Globus pallidus (tissue), 1 donor: ENCODE data around the gene KCNE2.
"Not testable (repeated sequence)": the region's sequence is repeated elsewhere in the genome, so short reads cannot be mapped to it uniquely, and the experiment has no call there.

ENCODE experiments used
- DNase-seq: peaks from one replicate; pipeline ENCODE4 v3.0.0-alpha.2; 2015; ENCODE audit warnings: low spot score

The KCNE2 gene

GRCh38 chr21:34353182-34353581, 10.6 kb upstream of the KCNE2 start:
- no peak for DNase-seq

GRCh38 chr21:34354836-34355235, 9.0 kb upstream of the KCNE2 start:
- no peak for DNase-seq

- DNase-seq = no peak
Observed at GRCh38 chr21:34355570-34355969, 8.2 kb upstream of the KCNE2 start.

GRCh38 chr21:34357889-34358288, 5.9 kb upstream of the KCNE2 start:
- no peak for DNase-seq

DNA sequence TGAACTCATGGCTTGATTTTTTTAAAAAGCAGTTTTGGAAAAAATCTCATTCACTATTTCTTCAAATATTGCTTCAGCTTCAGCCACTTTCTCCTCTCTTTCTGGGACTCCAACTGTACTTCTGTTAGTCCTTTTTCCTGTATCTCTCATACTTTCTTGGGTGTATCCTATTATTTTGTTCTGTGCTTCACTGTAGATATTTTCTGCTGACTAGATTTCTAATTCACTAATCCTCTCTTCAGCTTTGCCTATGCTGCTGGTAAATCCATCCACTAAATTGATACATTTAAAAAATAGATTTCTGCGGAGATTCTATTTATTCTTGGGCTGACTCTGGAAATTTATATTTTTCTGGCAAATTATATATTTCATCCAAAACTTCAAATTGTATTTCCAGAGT, 4.9 kb upstream of the KCNE2 start:
- DNase-seq = no peak

DNA sequence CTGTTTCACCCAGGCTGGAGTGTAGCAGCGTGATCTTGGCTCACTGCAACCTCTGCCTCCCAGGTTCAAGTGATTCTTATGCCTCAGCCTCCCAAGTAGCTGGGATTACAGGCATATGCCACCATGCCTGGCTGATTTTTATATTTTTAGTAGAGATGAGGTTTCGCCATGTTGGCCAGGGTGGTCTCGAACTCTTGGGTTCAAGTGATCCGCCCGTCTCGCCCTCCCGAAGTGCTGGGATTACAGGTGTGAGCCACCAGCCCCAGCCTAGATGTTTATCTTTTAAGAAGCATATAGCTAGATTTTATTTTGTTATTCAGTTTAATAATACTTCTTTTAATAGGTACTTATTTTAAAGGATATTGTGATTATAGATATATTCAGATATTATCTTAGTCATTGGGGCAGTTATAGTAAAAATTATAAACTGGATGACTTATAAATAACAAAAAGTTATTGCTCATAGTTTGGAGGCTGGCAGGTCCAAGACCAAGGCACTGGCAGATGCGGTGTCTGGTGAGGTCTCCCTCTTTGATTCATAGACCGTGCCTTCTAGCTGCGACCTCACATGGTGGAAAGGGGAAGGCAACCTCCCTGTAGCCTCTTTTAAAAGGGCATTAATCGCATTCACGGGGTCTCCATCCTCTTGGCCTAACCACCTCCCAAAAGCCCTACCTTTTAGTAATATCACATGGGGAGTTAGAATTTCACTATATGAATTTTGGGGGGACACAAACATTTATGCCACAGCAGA, 3.1 kb upstream of the KCNE2 start:
- no peak for DNase-seq

GRCh38 chr21:34362136-34362444, 1.7 kb upstream of the KCNE2 start:
- no peak for DNase-seq

DNA sequence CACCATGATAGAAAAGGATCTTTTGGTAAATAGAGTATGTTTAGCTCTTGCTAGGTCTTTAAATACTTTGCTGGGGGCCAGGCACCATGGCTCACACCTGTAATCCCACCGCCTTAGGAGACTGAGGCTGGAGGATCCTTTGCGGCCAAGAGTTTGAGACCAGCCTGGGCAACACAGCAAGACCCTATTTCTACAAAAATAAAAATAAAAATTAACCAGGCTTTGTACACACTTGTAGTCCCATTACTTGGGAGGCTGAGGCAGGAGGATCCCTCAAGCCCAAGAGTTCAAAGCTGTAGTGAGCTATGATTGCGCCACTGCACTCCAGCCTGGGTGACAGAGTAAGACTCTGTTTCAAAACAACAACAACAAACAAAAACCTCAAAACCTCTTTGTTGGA, 1.1 kb upstream of the KCNE2 start:
- no peak for DNase-seq

GRCh38 chr21:34364921-34365320, 1.1 kb downstream of the KCNE2 start:
- DNase-seq = no peak

DNA sequence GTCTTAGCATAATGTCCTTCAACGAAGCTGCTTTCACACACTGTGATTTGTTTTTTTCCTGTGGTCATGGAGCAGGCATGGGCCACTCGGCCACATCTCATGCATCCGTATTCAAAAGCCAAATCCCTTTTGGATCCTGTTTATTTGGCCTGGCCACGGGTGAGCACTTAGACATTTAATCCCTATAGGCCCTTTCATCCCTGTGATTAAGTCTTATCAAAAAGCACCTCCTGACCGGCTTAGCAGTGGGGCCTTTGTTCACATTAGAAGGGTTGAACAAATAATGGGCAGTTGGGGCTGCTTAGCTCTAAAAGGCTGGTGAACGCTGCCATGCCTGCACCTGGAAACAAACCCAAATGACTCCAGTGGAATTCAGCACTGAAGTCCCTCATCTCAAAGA, 2.0 kb downstream of the KCNE2 start:
- DNase-seq = no peak

DNA sequence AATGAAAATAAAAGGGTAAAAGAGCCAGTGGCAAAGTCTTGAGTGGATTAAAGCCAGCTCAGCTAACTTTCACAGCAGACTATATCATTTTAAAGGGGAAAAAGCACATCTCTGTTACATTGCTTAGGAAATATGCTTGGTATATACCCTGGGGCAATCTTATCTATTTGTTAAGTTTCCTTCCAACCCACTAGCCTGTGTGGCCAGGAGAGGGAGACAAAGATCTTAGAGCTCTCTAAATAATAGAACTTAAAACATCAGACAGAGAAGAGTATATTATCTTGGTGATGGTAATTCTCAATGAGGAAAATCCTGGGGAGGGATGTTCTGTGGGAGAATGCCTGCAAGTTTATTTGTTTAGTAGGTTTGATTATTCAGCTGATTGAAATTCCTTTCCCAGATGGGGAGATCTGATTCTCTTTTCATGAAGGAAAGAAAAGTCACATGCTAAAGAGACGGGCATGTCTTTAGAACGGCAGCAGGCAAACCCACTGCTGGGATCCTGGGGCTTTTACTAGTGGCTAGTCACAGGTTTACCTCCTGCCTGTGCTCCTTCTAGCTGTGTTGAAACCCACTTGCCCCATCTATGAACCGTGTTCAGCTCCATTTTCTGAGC, 3.6 kb downstream of the KCNE2 start:
- peak; percentile 44 for DNase-seq

DNA sequence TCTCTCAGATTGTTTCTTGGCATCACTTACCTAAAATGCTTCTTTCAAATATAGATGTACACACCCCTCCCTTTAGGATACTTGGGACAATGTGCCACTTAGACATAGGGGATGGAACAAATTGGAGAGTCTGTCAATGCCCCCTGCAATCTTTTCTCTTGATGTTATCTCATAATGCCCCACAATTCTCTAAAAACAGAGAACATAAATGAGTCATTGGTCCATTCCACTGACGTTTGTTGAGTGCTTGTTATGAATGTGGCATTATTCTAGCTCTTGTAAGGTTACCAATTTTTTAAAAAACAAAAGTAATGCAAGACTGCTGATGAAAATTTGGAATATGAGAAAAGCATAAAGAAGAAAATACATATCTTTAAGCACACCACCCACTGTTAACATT, 5.9 kb downstream of the KCNE2 start:
- DNase-seq = no peak

GRCh38 chr21:34372321-34372720, 8.5 kb downstream of the KCNE2 start:
- no peak for DNase-seq

- not testable (repeated sequence) for DNase-seq
Observed at GRCh38 chr21:34374462-34374861, 10.7 kb downstream of the KCNE2 start.

- DNase-seq = not testable (repeated sequence)
Observed at GRCh38 chr21:34374940-34375618, 11.3 kb downstream of the KCNE2 start, which contains the start of gene SMIM11. TSS of gene SMIM11 (plus strand) at chr21:34375507. CDS start at chr21:34379505, 3,998 bp downstream.

DNA sequence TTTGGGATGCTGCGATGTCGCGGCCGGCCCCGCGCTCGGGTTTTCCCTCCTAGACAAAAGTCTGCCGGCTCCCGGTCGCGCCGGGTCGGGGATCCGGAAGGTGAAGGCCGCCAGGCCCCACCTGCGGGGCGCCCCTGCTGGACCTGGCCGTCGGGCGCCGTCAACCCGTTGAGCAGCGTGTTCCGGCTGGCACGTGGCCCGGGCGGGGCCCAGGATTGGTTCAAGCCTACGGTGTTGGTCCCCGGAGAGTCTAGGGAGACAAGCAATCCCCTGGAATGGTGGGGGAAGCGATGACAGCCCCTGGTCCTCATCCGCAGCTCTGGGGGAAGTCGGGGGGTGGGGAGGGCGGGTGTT, 11.8 kb downstream of the KCNE2 start:
- DNase-seq = not testable (repeated sequence)

- DNase-seq = not testable (repeated sequence)
Observed at GRCh38 chr21:34383138-34383537, 19.3 kb downstream of the KCNE2 start.

DNA sequence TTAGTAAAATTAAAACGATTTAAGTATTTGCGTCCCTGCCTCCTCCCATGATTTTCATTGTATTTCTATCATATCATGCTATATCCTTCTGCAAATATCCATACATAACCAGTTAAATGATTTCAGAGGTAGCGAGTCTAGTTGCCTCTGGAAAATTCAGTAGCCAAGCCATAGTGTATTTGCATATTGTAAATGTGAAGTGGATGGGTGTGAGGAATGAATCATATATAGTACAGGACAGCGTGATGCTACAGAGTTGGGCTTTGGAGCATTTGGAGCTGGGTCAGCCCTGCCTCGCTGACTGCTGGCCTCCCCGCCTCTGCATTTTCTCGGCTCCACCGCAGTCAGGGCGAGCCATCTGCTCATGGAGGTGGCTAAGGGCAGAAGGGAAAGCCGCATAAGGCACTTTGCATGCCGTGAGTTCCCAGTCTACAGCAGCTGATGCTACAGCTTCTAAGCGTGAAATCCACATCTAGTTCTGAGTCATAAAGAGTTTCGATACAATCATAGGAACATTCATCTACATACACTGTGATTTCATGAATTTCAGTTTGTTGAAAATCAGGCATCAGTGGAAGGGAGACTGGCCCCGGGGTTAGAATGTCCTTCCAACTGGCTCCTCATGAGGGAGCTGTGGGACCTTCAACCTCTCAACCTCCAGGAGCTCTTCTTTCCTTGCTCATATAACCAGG, 20.1 kb downstream of the KCNE2 start:
- not testable (repeated sequence) for DNase-seq

DNA sequence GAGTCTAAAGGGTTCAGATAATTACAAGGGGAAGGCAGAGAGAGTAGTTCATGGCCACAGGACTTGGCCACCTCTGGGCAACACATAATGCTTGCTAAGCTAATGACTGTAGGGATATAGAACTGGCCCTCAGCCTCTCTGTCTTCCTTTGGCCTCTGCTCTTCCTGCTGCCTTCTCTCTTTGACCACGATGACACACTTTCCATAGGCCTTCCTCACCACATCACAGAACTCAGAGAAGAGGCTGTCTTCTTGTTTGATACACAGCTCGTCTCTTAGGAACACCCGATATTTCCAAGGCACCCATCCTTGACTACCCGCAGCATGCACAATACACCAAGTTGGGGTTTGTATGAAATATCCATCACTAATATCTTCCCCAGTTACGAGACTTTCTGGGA, 36.7 kb downstream of the KCNE2 start:
- DNase-seq = not testable (repeated sequence)

DNA sequence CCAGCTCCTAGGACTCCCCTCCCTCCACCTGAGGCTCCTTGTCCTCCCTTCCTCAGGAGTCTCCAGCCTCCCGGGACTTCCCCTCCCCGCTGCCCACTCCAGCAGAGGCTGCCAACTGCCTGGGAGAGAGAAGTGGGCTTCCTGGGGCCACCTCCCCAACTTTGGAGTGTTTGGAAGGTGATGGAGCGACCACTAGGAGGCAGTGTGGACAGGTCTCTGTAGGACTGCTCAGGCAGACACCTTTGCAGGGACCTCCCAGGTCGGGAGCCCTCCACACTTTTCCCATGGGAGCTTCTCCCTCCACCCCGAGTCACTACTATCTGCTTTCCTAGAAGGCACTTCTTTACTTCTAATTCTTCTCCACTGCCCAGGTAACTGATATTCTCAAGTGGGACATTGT, 40.9 kb downstream of the KCNE2 start:
- DNase-seq = not testable (repeated sequence)

GRCh38 chr21:34405686-34406085, 41.9 kb downstream of the KCNE2 start:
- not testable (repeated sequence) for DNase-seq

- not testable (repeated sequence) for DNase-seq
Observed at GRCh38 chr21:34406102-34406501, 42.3 kb downstream of the KCNE2 start.

DNA sequence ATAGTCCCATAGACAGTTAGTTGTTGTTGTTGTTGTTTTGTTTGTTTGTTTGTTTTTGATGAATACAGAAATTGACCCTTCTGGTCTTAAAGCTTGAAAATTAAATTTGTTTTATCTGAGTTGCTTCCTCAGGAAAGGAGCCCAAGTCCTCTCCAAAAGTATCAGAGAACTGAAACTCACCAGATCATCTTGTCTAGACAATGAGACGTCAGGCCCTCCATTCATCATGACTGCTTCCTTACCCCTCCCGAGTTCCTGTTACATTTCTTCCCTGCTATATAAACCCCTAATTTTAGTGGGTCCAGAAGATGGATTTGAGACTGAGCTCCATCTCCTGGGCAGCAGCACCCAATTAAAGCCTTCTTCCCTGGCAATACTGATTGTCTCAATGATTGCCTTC, 42.9 kb downstream of the KCNE2 start:
- not testable (repeated sequence) for DNase-seq
